SK-N-SH treated with all-trans-retinoic acid at 6 μM for 48 hours (cell line): Measurements from ENCODE around the gene MEP1A.

Source experiments
- ATAC-seq: fragments of 200-7000 bp; cut with Tn5 transposase; 3 replicates; pipeline ENCODE4 v1.9.1; 2020; ENCODE audit warnings: mild to moderate bottlenecking, moderate library complexity
- ARNTL ChIP-seq: fragments of 450-650 bp; formaldehyde crosslinking; IDR thresholded peaks from 2 replicates; pipeline ENCODE4 v1.5.0; 2020; ENCODE audit warnings: low read depth, mild to moderate bottlenecking, moderate library complexity, borderline replicate concordance
- BACH2 ChIP-seq: fragments of 250-450 bp; sonication (Bioruptor Pico); IDR thresholded peaks from 2 replicates; pipeline ENCODE4 v1.9.0; 2021; ENCODE audit warnings: mild to moderate bottlenecking, borderline replicate concordance
- CREB5 ChIP-seq: fragments of 250-450 bp; sonication (Bioruptor Pico); IDR thresholded peaks from 2 replicates; pipeline ENCODE4 v1.5.1; 2020; ENCODE audit warnings: low read depth, mild to moderate bottlenecking, moderate library complexity
- CSDC2 ChIP-seq: fragments of 250-450 bp; sonication (Bioruptor Pico); IDR thresholded peaks from 2 replicates; pipeline ENCODE4 v1.5.0; 2020; ENCODE audit warnings: mild to moderate bottlenecking, moderate library complexity
- CSRNP3 ChIP-seq: fragments of 250-450 bp; sonication (Bioruptor Pico); IDR thresholded peaks from 2 replicates; pipeline ENCODE4 v1.5.1; 2021; ENCODE audit warnings: mild to moderate bottlenecking, moderate library complexity
- ESRRG ChIP-seq: fragments of 250-450 bp; sonication (Bioruptor Pico); IDR thresholded peaks from 2 replicates; pipeline ENCODE4 v1.6.1; 2021; ENCODE audit warnings: mild to moderate bottlenecking
- GLIS3 ChIP-seq: fragments of 250-450 bp; sonication (Bioruptor Pico); IDR thresholded peaks from 2 replicates; pipeline ENCODE4 v1.5.0; 2020; ENCODE audit warnings: mild to moderate bottlenecking, moderate library complexity
- ISL1 ChIP-seq: fragments of 250-450 bp; sonication (Bioruptor Pico); IDR thresholded peaks from 2 replicates; pipeline ENCODE4 v2.1.2; 2022; ENCODE audit warnings: mild to moderate bottlenecking, moderate library complexity
- OSR1 ChIP-seq: fragments of 250-450 bp; sonication (Bioruptor Pico); IDR thresholded peaks from 2 replicates; pipeline ENCODE4 v1.8.0; 2022; ENCODE audit warnings: moderate library complexity, mild to moderate bottlenecking, inconsistent platforms
- PATZ1 ChIP-seq: fragments of 250-450 bp; sonication (Bioruptor Pico); IDR thresholded peaks from 2 replicates; pipeline ENCODE4 v1.8.0; 2020; ENCODE audit warnings: mild to moderate bottlenecking, moderate library complexity, borderline replicate concordance
- POU6F1 ChIP-seq: fragments of 250-450 bp; sonication (Bioruptor Pico); IDR thresholded peaks from 2 replicates; pipeline ENCODE4 v1.8.0; 2021; ENCODE audit warnings: low read depth, mild to moderate bottlenecking, moderate library complexity, borderline replicate concordance
- PPARA ChIP-seq: fragments of 250-450 bp; sonication (Bioruptor Pico); IDR thresholded peaks from 2 replicates; pipeline ENCODE4 v1.5.0; 2020; ENCODE audit warnings: mild to moderate bottlenecking, borderline replicate concordance
- SNAI2 ChIP-seq: fragments of 250-450 bp; sonication (Bioruptor Pico); IDR thresholded peaks from 2 replicates; pipeline ENCODE4 v1.5.0; 2020; ENCODE audit warnings: mild to moderate bottlenecking, moderate library complexity
- TCF4 ChIP-seq: fragments of 250-450 bp; sonication (Bioruptor Pico); IDR thresholded peaks from 2 replicates; pipeline ENCODE4 v1.8.0; 2021; ENCODE audit warnings: mild to moderate bottlenecking, moderate library complexity, borderline replicate concordance
- TOX ChIP-seq: fragments of 250-450 bp; sonication (Bioruptor Pico); IDR thresholded peaks from 2 replicates; pipeline ENCODE4 v1.8.0; 2021; ENCODE audit warnings: mild to moderate bottlenecking, moderate library complexity, borderline replicate concordance
- TSHZ2 ChIP-seq: fragments of 250-450 bp; sonication (Bioruptor Pico); IDR thresholded peaks from 2 replicates; pipeline ENCODE4 v1.5.0; 2020; ENCODE audit warnings: mild to moderate bottlenecking, moderate library complexity
- ZC3H10 ChIP-seq: fragments of 250-450 bp; sonication (Bioruptor Pico); IDR thresholded peaks from 2 replicates; pipeline ENCODE4 v1.5.1; 2021; ENCODE audit warnings: mild to moderate bottlenecking, moderate library complexity
- ZFP3 ChIP-seq: fragments of 250-450 bp; sonication (Bioruptor Pico); IDR thresholded peaks from 2 replicates; pipeline ENCODE4 v1.5.0; 2020; ENCODE audit warnings: mild to moderate bottlenecking, moderate library complexity
- ZNF70 ChIP-seq: fragments of 450-650 bp; formaldehyde crosslinking; IDR thresholded peaks from 2 replicates; pipeline ENCODE4 v1.5.0; 2020; ENCODE audit warnings: mild to moderate bottlenecking, moderate library complexity
- ZNF8 ChIP-seq: fragments of 450-650 bp; formaldehyde crosslinking; IDR thresholded peaks from 2 replicates; pipeline ENCODE4 v1.5.0; 2020; ENCODE audit warnings: mild to moderate bottlenecking, moderate library complexity

Gene MEP1A

GRCh38 chr6:46781478-46782378, 11.5 kb upstream of the MEP1A start:
- ATAC-seq, result peak; percentile 83
- TF ChIP-seq OSR1 (CRISPR knock-in tag) (no peak), ZNF8 (CRISPR knock-in tag) (no peak), PATZ1 (CRISPR knock-in tag) (no peak), PPARA (no peak), ESRRG (CRISPR knock-in tag) (no peak), ZFP3 (CRISPR knock-in tag) (no peak), POU6F1 (CRISPR knock-in tag) (no peak), TOX (CRISPR knock-in tag) (no peak), CREB5 (CRISPR knock-in tag) (no peak), BACH2 (CRISPR knock-in tag) (no peak), TCF4 (CRISPR knock-in tag) (no peak)

GRCh38 chr6:46784535-46784934, 8.7 kb upstream of the MEP1A start:
- ATAC-seq, result no peak
- no peak for TF ChIP-seq GLIS3
- no peak for TF ChIP-seq ZNF8 (CRISPR knock-in tag)
- no peak for TF ChIP-seq PATZ1 (CRISPR knock-in tag)

GRCh38 chr6:46787871-46788540, 5.2 kb upstream of the MEP1A start:
- ATAC-seq, result no peak
- TF ChIP-seq CREB5 (CRISPR knock-in tag) (no peak), TOX (CRISPR knock-in tag) (no peak), OSR1 (CRISPR knock-in tag) (no peak), TCF4 (CRISPR knock-in tag) (no peak), TSHZ2 (no peak), ISL1 (CRISPR knock-in tag) (no peak), ZC3H10 (CRISPR knock-in tag) (no peak), POU6F1 (CRISPR knock-in tag) (no peak), CSRNP3 (CRISPR knock-in tag) (no peak), ZNF70 (no peak), ZNF8 (CRISPR knock-in tag) (no peak), SNAI2 (no peak), BACH2 (CRISPR knock-in tag) (no peak), ESRRG (CRISPR knock-in tag) (no peak), ARNTL (CRISPR knock-in tag) (no peak), ZFP3 (CRISPR knock-in tag) (no peak), CSDC2 (no peak)
- TF ChIP-seq, all 23 proteins: peak for 0
